GM18858 (cell line): ENCODE measurements around the gene C3orf20.
"Not testable (repeated sequence)": the region's sequence is repeated elsewhere in the genome, so short reads cannot be mapped to it uniquely, and the experiment has no call there.

Source experiments
- ATAC-seq: cut with Tn5 transposase; IDR thresholded peaks from one replicate; pipeline ENCODE4 v1.9.1; 2021; ENCODE audit not compliant: unreplicated experiment

C3orf20 gene

DNA sequence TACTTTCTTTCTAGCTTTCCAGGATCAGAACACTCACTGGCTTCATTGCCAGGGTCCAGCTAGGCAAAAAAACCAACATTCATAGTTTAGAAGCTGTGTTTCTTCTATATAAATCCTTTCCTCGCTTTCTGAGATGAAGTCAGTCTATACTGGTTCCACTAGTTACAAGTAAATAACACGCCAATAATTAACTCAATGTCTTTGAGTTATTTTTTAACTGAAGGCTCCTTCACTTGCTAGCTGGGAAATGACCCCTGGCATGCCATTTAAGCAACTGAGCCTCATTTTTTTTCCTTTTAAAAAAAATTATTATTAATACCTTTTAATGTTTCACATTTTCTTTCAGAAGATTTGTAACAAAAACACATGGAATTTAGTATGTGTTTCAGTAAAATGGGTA lies 25.5 kb upstream of the C3orf20 start:
- ATAC-seq = no peak

DNA sequence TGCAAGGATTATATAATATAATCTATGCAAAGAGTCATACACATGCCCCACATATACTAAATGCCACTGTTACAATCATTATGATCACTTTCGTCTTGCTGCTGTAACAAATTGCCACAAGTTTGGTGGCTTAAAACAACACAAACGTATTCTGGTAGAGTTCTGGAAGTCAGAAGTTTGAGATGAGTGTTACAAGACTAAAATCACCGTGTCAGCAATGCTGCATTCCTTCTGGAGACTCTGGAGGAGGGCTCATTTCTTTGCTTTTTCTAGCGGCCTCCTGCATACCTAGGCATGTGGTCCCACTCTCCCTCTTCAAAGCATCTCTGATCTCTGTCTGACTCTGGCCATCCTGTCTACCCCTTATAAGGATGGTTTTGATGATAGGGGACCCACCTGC lies 24.7 kb upstream of the C3orf20 start:
- no peak for ATAC-seq

DNA sequence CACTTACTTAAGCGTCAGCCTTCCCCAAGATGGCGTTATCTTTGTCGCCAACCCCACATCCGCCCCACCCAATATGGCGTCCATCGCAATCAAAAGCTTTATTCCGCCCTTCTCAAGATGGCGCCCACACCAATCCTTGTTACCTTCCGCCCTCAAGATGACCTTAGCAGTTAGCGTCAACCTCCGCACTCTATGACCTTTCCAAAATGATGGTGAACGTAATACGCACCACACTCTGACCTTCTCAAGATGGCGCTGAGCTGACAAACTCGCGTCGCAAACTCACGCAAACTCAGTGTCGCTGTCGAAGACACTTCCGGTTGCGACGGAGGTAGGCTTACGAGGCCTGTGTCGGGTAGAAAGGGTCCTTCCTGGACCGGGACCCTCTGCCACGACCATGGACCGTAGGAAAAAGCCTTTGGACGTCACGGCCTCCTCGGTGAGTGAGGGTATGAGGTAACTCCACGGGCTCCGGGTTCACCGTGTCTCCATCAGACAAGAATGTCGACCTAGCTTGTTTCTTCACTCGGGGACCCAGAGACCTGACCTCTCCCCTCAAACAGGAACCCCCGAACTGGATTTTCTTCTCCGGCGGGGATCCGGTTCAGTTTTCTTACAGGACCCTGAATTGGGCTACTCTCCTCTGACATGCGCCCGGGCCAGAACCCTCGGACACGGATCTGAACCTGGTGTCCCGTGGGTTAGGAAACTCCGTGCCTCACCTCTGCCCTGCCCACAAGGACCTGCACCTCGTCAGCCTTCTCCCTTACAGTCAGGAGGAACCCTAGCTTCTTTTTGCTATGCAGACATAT lies 23.3 kb upstream of the C3orf20 start, which contains the start of gene CCDC174:
Gene CCDC174 (plus strand): TSS at position 323 of the 812 bp plus-strand sequence. CDS start 75 bp downstream, at position 398.
- ATAC-seq = peak; percentile 98

DNA sequence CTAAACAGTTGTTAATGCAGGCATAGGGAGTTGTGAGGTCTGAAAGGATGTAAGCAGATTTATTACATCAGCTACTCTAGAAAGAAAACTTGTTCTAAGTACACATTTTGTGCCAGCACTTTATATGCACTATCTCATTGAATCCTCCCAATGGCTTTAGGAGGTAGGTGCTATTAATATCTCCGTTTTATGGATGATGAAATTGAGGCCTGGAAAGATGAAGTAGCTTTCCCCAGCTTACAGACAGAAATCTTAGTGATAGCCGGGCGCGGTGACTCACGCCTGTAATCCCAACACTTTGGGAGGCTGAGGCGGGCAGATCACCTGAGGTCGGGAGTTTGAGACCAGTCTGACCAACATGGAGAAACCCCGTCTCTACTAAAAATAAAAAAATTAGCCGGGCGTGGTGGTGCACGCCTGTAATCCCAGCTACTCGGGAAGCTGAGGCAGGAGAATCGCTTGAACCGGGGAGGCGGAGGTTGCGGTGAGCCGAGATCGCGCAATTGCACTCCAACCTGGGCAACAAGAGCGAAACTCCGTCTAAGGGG lies 22.5 kb upstream of the C3orf20 start:
- not testable (repeated sequence) for ATAC-seq

DNA sequence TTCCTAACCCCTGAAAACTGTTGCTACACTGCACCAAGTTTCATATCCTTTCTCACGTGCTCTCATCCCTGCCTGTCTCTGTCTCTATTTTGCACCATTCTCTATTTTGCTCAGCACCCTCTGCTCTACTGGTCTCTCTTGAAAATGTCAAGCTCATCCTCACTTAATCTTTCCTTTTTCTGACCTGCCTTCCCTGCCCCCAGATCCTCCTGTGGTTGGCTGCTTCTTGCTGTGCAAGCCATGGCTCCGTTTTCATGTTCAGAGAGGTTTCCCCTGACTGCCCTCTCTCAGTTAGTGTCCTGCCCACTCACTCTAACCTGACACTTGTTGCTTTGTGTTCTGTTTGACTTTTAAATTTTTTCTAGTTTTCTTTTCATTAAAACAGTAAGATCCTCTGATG lies 17.4 kb upstream of the C3orf20 start:
- no peak for ATAC-seq

DNA sequence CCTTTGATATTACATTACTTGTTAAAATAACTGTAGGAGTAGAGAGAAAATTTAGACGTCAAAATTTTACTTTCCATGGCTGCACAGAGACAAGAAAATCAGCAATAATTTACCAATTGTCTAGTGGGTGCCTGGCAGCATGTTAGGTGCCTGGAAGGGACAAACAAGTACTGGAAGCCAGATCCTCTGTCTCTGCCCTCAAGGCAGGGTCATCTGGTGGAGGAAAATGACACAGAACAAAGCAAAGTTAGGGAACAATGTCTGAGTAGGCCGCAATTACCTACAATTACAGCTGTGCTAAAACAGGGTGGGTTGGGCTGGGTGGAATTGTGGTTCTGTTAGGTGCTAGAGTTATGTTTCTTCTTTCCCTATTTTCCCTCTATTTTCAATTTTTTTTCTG lies 16.0 kb upstream of the C3orf20 start:
- ATAC-seq = no peak

DNA sequence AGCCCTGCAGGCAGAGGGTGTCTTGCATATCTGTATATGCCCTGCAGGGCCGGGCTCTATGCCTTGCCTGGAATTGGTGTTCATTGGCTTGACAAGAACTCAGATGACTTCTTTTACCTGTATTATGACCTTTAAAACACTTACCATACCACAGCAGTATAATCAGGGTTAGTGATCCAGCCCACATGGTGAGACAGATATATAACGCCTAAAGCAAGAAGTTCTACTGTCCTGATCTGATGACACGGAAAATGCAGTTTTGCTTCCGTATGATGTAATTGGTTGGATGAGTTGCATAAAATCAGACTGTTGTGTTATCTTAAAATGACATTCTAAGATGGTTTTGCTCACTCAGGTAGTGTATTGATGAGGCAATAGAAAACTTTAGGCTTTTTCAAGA lies 14.0 kb upstream of the C3orf20 start:
- ATAC-seq = no peak

DNA sequence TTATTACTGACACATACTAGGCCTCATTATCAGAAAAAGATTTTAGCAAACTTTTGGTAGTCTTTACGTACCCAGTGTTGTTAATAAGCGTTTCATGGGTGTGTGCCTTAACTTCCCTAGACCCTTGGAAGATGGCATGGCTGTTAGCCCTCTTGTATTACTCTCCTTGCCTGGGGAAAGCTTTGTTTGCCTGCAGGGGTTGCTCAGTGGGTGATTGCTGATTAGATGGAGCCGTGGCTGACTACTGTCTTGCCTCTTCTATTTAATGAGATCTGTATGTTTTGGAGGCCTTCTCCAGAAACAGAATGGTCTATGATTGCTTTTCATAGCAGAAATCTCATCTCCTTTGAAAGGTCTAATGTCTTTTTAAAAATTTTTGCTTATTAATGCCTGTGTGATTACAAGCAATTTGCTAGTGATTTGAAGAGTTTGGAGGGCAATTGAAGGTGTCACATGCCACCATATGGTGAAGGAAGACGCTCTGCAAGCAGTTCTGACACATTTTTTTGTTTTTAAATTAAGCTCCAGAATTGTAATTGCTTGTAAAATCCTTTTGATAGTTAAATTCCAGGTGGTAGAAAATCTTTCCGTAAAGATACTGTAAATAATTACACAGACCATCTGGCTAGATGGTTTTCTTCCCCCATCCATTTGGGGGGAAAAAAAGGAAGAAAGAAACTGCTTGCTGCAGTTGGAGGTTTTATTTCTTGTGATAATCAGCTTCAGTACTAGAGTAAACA lies 11.4 kb upstream of the C3orf20 start:
- no peak for ATAC-seq

DNA sequence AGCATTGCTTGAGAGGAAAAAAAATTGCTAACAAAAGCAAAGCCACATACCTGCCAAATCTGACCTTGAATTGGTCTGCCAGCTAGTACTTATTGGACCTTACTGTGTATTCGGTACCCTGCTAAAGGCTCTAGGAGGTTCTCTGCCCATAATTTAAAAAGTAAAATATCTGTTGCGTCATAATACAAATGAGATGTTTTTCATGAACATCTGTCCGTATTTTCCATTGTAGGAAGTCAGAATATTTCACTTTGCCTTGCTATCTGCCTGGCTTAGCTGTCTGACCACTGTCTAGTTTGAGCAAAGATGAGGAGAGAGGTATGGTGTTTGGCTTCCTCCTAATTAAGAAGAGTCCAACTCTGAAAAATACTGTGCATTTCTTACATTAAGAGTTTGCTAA lies 10.8 kb upstream of the C3orf20 start:
- no peak for ATAC-seq

DNA sequence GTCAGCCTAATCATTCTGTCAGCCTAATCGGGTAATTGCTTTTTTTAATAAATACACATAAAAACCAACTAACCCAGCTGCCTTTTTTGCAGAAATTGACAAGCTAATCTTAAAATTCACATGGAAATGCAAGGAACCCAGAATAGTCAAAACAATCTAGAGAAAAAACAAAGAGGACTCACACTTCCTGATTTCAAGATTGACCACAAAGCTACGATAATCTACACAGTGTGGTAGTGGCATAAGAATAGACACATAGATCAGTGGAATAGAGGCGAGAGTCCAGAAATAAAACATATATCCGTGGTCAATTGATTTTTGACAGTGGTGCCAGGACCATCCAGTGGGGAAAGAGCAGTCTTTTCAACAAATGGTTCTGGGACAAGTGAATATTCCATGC lies 2.4 kb upstream of the C3orf20 start:
- ATAC-seq = no peak

DNA sequence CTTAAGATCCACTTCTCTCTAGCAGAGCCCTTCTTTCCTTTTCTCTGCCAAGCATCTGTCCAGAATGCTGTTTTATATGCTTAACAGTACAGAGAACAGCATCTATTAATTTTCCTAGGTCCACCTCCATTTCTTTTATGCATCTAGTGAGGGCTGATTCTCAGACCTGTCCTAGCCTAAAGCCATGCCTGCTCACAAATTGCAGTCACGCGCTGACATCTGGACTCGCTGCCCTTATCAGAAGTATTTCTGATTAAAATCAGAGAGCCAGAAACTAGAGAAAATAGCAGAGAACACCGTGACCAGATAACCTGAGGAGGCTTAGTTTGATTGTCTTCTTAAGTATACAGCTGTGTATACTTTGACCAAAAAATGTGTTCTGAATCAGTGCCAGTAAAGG lies 1.9 kb downstream of the C3orf20 start:
- ATAC-seq = no peak

DNA sequence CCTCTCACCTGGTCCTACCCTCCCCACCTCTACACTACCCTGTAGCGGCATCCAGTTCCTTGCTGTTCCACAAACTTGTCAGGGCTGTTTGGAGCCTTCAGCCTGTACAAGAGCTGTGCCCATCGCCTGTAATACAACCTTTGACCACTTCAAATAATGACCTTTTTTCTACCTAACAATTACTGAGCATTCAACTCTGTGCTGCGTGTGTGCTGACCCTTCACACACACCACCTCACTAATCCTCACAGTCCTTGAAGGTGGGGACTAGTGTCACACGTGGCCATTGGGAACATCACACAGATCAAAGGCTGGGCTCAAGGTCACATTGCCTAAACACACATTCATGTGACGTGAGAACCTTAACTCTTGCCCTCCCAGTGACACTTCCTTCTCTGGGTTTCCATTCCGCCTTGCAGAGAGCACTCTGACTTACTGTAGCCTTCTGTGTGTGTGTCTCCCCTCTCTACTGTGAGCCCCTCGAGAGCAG lies 3.1 kb downstream of the C3orf20 start:
- ATAC-seq = no peak

DNA sequence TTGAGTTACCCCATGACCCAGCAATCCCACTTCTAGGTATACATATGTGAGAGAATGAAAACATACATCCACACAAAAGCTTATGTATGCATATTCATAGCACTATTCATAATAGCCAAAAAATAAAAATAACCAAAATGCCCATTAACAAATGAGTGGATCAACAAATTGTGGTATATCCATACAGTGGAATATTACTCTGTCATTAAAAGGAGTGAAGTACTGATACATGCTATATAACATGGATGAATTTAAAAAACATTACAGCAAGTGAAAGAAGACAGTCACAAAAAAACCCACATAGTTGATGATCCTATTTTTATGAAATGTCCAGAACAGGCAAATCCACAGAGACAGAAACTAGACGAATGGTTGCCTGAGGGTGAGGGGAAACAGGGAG lies 5.2 kb downstream of the C3orf20 start:
- ATAC-seq = no peak

DNA sequence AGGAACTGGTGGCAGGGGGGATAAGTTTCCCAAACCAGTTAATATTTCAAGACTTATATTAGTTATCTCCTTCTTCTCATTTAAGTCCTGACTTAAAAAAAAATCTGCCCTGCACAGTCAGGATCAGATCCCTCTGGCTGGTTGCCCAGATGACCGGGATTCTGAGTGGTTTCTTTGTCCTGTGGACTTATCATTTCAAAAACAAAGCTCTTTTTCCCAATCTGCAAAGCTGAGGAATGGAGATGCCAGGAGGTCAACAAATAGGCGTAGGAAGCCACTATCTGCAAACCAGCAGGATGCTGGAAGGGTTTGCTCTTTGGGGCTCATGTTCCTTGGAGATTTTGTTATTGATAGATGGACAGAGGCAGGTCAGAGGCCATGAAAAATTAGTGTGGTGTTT lies 5.8 kb downstream of the C3orf20 start:
- ATAC-seq = no peak

DNA sequence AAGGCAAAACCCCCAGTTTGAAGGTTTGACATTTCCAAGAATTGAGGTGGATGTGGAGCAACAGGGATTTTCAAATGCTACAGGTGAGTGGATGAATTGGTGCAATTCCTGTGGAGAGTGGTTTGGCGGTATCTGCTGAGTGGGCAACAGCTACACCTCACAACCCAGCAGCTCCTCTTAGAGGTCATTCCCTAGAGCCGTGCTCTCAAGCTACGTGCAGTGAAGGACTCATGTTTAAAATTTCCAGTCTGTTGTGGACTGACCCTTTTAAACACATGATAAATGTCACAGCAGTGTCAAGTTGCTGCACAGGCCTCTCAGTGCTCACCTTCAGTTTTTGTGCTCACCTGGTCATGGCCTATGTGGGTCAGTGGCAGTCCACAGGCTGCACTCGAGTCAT lies 9.5 kb downstream of the C3orf20 start:
- ATAC-seq = no peak

DNA sequence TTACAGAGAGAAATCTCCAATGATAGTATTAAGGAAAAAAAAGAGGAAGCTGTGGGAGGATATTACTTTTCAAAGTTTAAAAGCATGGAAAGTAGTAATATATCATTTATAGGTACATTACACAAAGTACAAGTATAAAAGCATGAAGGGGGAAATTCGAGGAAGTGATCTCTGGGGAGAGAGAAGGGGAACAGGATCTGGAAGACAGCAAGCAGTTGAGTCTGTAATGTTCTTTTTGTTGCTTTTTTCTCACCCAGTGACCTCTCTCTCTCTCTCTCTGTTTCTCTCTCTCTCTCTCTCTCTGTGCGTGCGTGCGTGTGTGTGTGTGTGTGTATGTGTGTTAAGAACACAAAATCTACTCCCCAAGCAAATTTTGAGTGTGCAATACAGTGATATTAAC lies 10.2 kb downstream of the C3orf20 start:
- no peak for ATAC-seq

DNA sequence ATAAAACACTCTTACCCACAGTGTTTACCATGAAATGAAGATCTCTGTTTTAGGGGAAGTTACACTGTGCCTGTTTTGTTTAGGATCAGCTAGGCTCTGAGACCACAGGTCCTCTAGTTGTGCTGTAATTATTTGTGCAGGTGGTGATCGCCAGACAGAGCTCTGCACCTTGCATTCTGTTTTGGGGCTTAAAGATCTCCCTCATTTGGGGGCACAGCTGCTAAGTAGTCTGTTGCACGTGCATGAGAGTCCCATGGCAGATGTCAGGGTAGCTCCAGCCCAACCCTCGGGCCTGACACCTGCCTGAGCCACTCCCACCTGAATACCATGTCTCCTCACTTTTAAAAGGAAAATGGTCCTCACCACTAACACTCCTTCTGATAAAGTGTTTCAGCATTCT lies 12.4 kb downstream of the C3orf20 start:
- no peak for ATAC-seq

DNA sequence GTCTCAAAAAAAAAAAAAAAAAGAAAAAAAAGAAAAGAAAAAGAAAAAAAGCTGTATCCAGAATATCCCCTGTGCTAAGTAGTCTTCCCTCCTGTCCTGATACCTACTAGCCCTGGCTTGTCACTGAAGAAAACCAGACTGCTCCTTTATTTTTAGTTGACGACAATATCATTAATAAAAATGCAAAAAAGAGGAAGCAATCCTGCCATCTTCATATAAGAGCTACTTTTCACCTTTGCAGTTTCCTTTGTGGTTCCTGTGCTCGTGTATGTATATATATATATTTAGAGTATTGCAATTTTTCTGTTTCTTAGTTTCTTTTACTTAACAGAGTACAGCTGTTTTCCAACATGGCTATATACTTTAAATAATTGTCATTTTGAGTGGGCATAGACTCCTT lies 13.6 kb downstream of the C3orf20 start:
- ATAC-seq = peak; percentile 43

DNA sequence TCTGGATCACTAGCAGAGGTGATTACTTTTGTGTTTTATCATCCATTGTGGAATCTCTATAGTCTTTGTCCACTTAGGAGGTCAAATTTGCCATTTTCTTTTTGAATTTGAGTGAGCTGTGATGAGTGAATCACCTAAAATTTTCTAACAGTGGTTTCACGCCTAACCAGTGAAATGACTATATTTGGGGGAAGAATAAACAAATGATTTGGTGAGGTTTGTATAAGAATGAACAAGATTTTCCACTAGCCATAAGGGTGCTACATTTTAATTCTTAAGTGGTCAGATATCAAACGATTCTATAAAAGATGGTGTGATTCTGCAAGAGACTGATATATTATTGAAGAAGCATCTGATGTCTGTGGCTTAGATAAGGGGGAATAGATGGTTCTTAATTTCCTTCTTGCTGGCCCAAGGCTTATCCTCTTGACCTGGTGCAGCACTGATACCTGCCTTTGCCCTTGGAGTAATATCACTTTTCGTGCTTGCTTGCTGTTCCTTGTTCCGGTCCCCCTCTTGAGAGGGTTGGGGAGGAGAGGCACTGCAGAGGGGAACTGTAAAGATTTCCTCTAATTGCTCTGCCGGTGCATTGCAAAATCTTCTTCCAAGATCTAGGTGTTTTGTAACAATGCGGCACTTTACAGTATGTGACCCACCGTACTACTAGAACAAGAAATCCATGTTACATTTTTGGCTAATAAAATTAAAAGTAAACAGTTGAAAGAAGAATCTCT lies 14.5 kb downstream of the C3orf20 start:
- peak; percentile 35 for ATAC-seq

DNA sequence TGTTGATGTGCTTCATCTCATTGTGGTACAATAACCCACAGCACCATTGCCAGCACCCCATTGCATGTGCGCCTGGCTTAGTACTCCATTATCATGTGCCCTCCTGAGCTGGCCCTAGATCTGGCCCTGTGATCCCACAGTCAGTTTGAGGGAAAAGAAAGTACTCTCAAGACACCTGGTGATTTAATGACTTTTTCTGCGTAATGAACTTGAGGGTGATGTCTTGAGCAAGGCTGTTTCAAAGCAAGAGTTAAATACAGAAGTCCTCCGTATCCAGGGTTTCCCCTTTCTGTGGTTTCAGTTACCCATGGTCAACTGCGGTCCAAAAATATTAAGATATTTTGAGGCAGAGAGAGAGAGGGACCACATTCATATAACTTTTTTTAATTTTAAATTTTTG lies 16.3 kb downstream of the C3orf20 start:
- ATAC-seq = no peak

DNA sequence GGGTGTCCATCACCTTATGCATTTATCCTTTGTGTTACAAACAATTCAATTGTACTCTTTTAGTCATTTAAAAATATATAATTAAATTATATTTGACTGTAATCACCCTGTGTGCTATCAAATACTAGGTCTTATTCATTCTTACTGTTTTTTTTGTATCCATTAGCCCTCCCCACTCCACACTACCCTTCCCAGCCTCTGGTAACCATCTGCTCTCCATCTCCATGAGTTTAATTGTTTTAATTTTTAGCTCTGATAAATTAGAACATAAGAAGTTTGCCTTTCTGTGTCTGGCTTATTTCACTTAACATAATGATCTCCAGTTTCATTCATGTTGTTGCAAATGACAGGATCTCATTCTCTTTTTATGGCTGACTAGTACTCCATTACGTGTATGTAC lies 16.8 kb downstream of the C3orf20 start:
- ATAC-seq = no peak
